ENCODE data around the gene LRRC40.

LRRC40 gene

GRCh38 chr1:70169018-70169839 lies 36.1 kb downstream of the LRRC40 start:
- no peaks in the 10 kb centered on the region for H3K4me1 Mint-ChIP-seq
- H3K36me3 Mint-ChIP-seq, result peaks cover 13% of the 10 kb centered on the region
- H3K9me3 Mint-ChIP-seq, result no peaks in the 10 kb centered on the region
- H3K27ac Mint-ChIP-seq, result no peak overlapping the region
- H3K4me3 Mint-ChIP-seq, result no peak overlapping the region
- no peaks in the 10 kb centered on the region for H3K27me3 Mint-ChIP-seq

GRCh38 chr1:70168283-70168682 lies 37.1 kb downstream of the LRRC40 start:
- Mint-ChIP-seq H3K4me3 (no peak overlapping the region), H3K27me3 (no peaks in the 10 kb centered on the region), H3K9me3 (no peaks in the 10 kb centered on the region), H3K27ac (no peak overlapping the region), H3K4me1 (no peaks in the 10 kb centered on the region), H3K36me3 (peaks cover 13% of the 10 kb centered on the region)

GRCh38 chr1:70164350-70164749 lies 41.0 kb downstream of the LRRC40 start:
- Mint-ChIP-seq H3K4me3 (no peak overlapping the region), H3K27me3 (no peaks in the 10 kb centered on the region), H3K9me3 (no peaks in the 10 kb centered on the region), H3K36me3 (peaks cover 27% of the 10 kb centered on the region), H3K27ac (no peak overlapping the region), H3K4me1 (no peaks in the 10 kb centered on the region)

- no peaks in the 10 kb centered on the region for H3K4me1 Mint-ChIP-seq
- peaks cover 17% of the 10 kb centered on the region for H3K36me3 Mint-ChIP-seq
- no peak overlapping the region for H3K27ac Mint-ChIP-seq
- no peaks in the 10 kb centered on the region for H3K27me3 Mint-ChIP-seq
- H3K9me3 Mint-ChIP-seq, result no peaks in the 10 kb centered on the region
- no peak overlapping the region for H3K4me3 Mint-ChIP-seq
These were observed 48.8 kb downstream of the LRRC40 start for GRCh38 chr1:70156529-70157120.

GRCh38 chr1:70153739-70154138 lies 51.6 kb downstream of the LRRC40 start:
- no peaks in the 10 kb centered on the region for H3K4me1 Mint-ChIP-seq
- no peaks in the 10 kb centered on the region for H3K9me3 Mint-ChIP-seq
- no peaks in the 10 kb centered on the region for H3K27me3 Mint-ChIP-seq
- H3K4me3 Mint-ChIP-seq, result no peak overlapping the region
- H3K27ac Mint-ChIP-seq, result no peak overlapping the region
- peaks cover 11% of the 10 kb centered on the region for H3K36me3 Mint-ChIP-seq

GRCh38 chr1:70150444-70150843 lies 54.9 kb downstream of the LRRC40 start:
- Mint-ChIP-seq H3K4me3 (no peak overlapping the region), H3K27me3 (no peaks in the 10 kb centered on the region), H3K36me3 (peaks cover 11% of the 10 kb centered on the region), H3K9me3 (no peaks in the 10 kb centered on the region), H3K4me1 (no peaks in the 10 kb centered on the region), H3K27ac (no peak overlapping the region)

- no peaks in the 10 kb centered on the region for H3K9me3 Mint-ChIP-seq
- no peak overlapping the region for H3K27ac Mint-ChIP-seq
- H3K4me1 Mint-ChIP-seq, result no peaks in the 10 kb centered on the region
- peaks cover 2% of the 10 kb centered on the region for H3K36me3 Mint-ChIP-seq
- no peaks in the 10 kb centered on the region for H3K27me3 Mint-ChIP-seq
- no peak overlapping the region for H3K4me3 Mint-ChIP-seq
These were observed 58.9 kb downstream of the LRRC40 start for GRCh38 chr1:70146488-70146887.

GRCh38 chr1:70143048-70143659 lies 62.2 kb downstream of the LRRC40 start:
- Mint-ChIP-seq H3K27ac (no peak overlapping the region), H3K9me3 (no peaks in the 10 kb centered on the region), H3K36me3 (no peaks in the 10 kb centered on the region)

GRCh38 chr1:70142075-70142474 lies 63.3 kb downstream of the LRRC40 start:
- Mint-ChIP-seq H3K4me3 (no peak overlapping the region), H3K36me3 (no peaks in the 10 kb centered on the region), H3K9me3 (no peaks in the 10 kb centered on the region), H3K27me3 (no peaks in the 10 kb centered on the region), H3K4me1 (no peaks in the 10 kb centered on the region), H3K27ac (no peak overlapping the region)

More at GRCh38 chr1:70143048-70143659, 62.2 kb downstream of the LRRC40 start:
- Mint-ChIP-seq H3K4me3 (no peak overlapping the region), H3K4me1 (no peaks in the 10 kb centered on the region), H3K27me3 (no peaks in the 10 kb centered on the region)

- H3K27me3 Mint-ChIP-seq, result no peaks in the 10 kb centered on the region
- H3K36me3 Mint-ChIP-seq, result no peaks in the 10 kb centered on the region
- peak overlapping the region; percentile 36 for H3K27ac Mint-ChIP-seq
- H3K4me3 Mint-ChIP-seq, result no peak overlapping the region
- no peaks in the 10 kb centered on the region for H3K4me1 Mint-ChIP-seq
- no peaks in the 10 kb centered on the region for H3K9me3 Mint-ChIP-seq
These were observed 64.5 kb downstream of the LRRC40 start for GRCh38 chr1:70140894-70141293.

GRCh38 chr1:70140343-70140742 lies 65.0 kb downstream of the LRRC40 start:
- no peak overlapping the region for H3K27ac Mint-ChIP-seq
- H3K36me3 Mint-ChIP-seq, result no peaks in the 10 kb centered on the region
- H3K4me1 Mint-ChIP-seq, result no peaks in the 10 kb centered on the region
- no peaks in the 10 kb centered on the region for H3K9me3 Mint-ChIP-seq
- no peaks in the 10 kb centered on the region for H3K27me3 Mint-ChIP-seq
- H3K4me3 Mint-ChIP-seq, result no peak overlapping the region

GRCh38 chr1:70134148-70134547 lies 71.2 kb downstream of the LRRC40 start:
- Mint-ChIP-seq H3K4me3 (no peak overlapping the region), H3K9me3 (no peaks in the 10 kb centered on the region), H3K4me1 (no peaks in the 10 kb centered on the region), H3K36me3 (no peaks in the 10 kb centered on the region), H3K27me3 (peaks cover 1% of the 10 kb centered on the region), H3K27ac (no peak overlapping the region)

- H3K4me1 Mint-ChIP-seq, result no peaks in the 10 kb centered on the region
- no peak overlapping the region for H3K27ac Mint-ChIP-seq
- peaks cover 5% of the 10 kb centered on the region for H3K27me3 Mint-ChIP-seq
- H3K4me3 Mint-ChIP-seq, result no peak overlapping the region
- H3K9me3 Mint-ChIP-seq, result no peaks in the 10 kb centered on the region
- H3K36me3 Mint-ChIP-seq, result no peaks in the 10 kb centered on the region
These were observed 88.3 kb downstream of the LRRC40 start for GRCh38 chr1:70117046-70117445.

- Mint-ChIP-seq H3K27ac (no peak overlapping the region), H3K27me3 (peaks cover 5% of the 10 kb centered on the region), H3K9me3 (no peaks in the 10 kb centered on the region)
These were observed 90.1 kb downstream of the LRRC40 start for GRCh38 chr1:70115315-70115714.

GRCh38 chr1:70112838-70113237 lies 92.5 kb downstream of the LRRC40 start:
- H3K27ac Mint-ChIP-seq, result no peak overlapping the region
- no peaks in the 10 kb centered on the region for H3K4me1 Mint-ChIP-seq
- no peak overlapping the region for H3K4me3 Mint-ChIP-seq
- peaks cover 4% of the 10 kb centered on the region for H3K27me3 Mint-ChIP-seq
- H3K9me3 Mint-ChIP-seq, result no peaks in the 10 kb centered on the region
- no peaks in the 10 kb centered on the region for H3K36me3 Mint-ChIP-seq

More at GRCh38 chr1:70115315-70115714, 90.1 kb downstream of the LRRC40 start:
- Mint-ChIP-seq H3K4me3 (no peak overlapping the region), H3K36me3 (no peaks in the 10 kb centered on the region), H3K4me1 (no peaks in the 10 kb centered on the region)

- Mint-ChIP-seq H3K4me3 (no peak overlapping the region), H3K9me3 (no peaks in the 10 kb centered on the region), H3K27ac (no peak overlapping the region), H3K4me1 (no peaks in the 10 kb centered on the region), H3K36me3 (no peaks in the 10 kb centered on the region), H3K27me3 (peaks cover 2% of the 10 kb centered on the region)
These were observed 96.1 kb downstream of the LRRC40 start for GRCh38 chr1:70109241-70109640.
